IMR-90 (cell line): Measurements from ENCODE around the gene HMGN1. TPM values are rescaled to one million over a fixed set of nuclear protein-coding genes. Genes with fewer than 3 reads are reported as not detected.

Experiments
- ATAC-seq: fragments of 200-7000 bp; cut with Tn5 transposase; 2 replicates; pipeline ENCODE4 v1.9.1; 2020; ENCODE audit warnings: low read depth, mild to moderate bottlenecking, moderate library complexity
- BruUV-seq: library from RNA; stranded (reverse); fragments of 400-500 nt; replicated peaks from 2 replicates; lab custom pipeline; 2021; lab: Mats Ljungman, UMichigan
- CTCF ChIA-PET: fragments of 300-600 bp; formaldehyde crosslinking; extraction: SDS; loops from one replicate; lab custom pipeline; 2021; ENCODE audit warnings: antibody characterized with exemption; lab: Yijun Ruan, JAX
- POLR2A ChIA-PET: fragments of 300-600 bp; sonication (Branson Sonifier 250); formaldehyde crosslinking; loops from one replicate; lab custom pipeline; 2022; ENCODE audit warnings: antibody characterized with exemption; ENCODE audit not compliant: unreplicated experiment; lab: Charles Lee
- DNase-seq: peaks from one replicate; pipeline ENCODE4 v3.0.0; 2013
- H2AFZ ChIP-seq: replicated peaks from 2 replicates; pipeline ENCODE3; 2013; ENCODE audit warnings: low read length, mild to moderate bottlenecking; ENCODE audit not compliant: poor library complexity
- H2AK5ac ChIP-seq: 2 replicates; pipeline ENCODE4 v1.6.1; 2013; ENCODE audit warnings: low read depth, low read length, inconsistent platforms
- H2AK9ac ChIP-seq: replicated peaks from 2 replicates; pipeline ENCODE3; 2013; ENCODE audit warnings: mild to moderate bottlenecking, low read depth, low read length, moderate library complexity; ENCODE audit not compliant: poor library complexity
- H2BK120ac ChIP-seq: 2 replicates; pipeline ENCODE4 v1.6.1; 2013; ENCODE audit warnings: low read depth, low read length, inconsistent platforms
- H2BK15ac ChIP-seq: 3 replicates; pipeline ENCODE4 v1.6.1; 2013; ENCODE audit warnings: low read depth, low read length, inconsistent platforms
- H2BK20ac ChIP-seq: 2 replicates; pipeline ENCODE4 v1.6.1; 2013; ENCODE audit warnings: low read depth, mild to moderate bottlenecking, inconsistent platforms, low read length, moderate library complexity
- H2BK5ac ChIP-seq: 2 replicates; pipeline ENCODE4 v1.6.1; 2013; ENCODE audit warnings: mild to moderate bottlenecking, low read depth, low read length, inconsistent platforms; ENCODE audit not compliant: poor library complexity, severe bottlenecking
- H3K14ac ChIP-seq: replicated peaks from 2 replicates; pipeline ENCODE4 v1.6.1; 2013; ENCODE audit warnings: low read depth, low read length, inconsistent platforms
- H3K18ac ChIP-seq: 2 replicates; pipeline ENCODE4 v1.6.1; 2013; ENCODE audit warnings: low read depth, low read length, control low read depth
- H3K23ac ChIP-seq: 2 replicates; pipeline ENCODE4 v1.6.1; 2013; ENCODE audit warnings: low read depth, low read length, inconsistent platforms
- H3K27ac ChIP-seq: 2 replicates; pipeline ENCODE4 v1.5.1; 2013; ENCODE audit warnings: mild to moderate bottlenecking, control low read depth, low read length; ENCODE audit not compliant: insufficient read depth
- H3K27me3 ChIP-seq: 2 replicates; pipeline ENCODE4 v1.6.1; 2013; ENCODE audit warnings: low read length; ENCODE audit not compliant: control insufficient read depth, insufficient read depth
- H3K36me3 ChIP-seq: 2 replicates; pipeline ENCODE4 v1.6.1; 2013; ENCODE audit warnings: low read length, mixed read lengths; ENCODE audit not compliant: control insufficient read depth, insufficient read depth
- H3K4ac ChIP-seq: 2 replicates; pipeline ENCODE4 v1.6.1; 2013; ENCODE audit warnings: low read depth, low read length, inconsistent platforms
- H3K4me1 ChIP-seq: 2 replicates; pipeline ENCODE4 v1.6.1; 2013; ENCODE audit warnings: low read length, mixed read lengths; ENCODE audit not compliant: control insufficient read depth, insufficient read depth
- H3K4me2 ChIP-seq: 2 replicates; pipeline ENCODE4 v1.6.1; 2013; ENCODE audit warnings: low read depth, mild to moderate bottlenecking, control low read depth, low read length, moderate library complexity
- H3K4me3 ChIP-seq: 2 replicates; pipeline ENCODE4 v1.5.1; 2013; ENCODE audit warnings: low read depth, mild to moderate bottlenecking, control low read depth, low read length, moderate library complexity; ENCODE audit not compliant: insufficient read depth
- H3K56ac ChIP-seq: 2 replicates; pipeline ENCODE4 v1.6.1; 2013; ENCODE audit warnings: low read length, inconsistent platforms; ENCODE audit not compliant: insufficient read depth; ENCODE audit errors: extremely low read depth
- H3K79me1 ChIP-seq, 2 experiments: 2 replicates each; pipeline ENCODE4 v1.6.1; 2013; ENCODE audit warnings: low read length in 2 of 2, inconsistent platforms in 1 of 2, low read depth in 1 of 2
- H3K9ac ChIP-seq: 2 replicates; pipeline ENCODE4 v1.6.1; 2013; ENCODE audit warnings: low read depth, low read length, control low read depth
- H3K9me1 ChIP-seq: 2 replicates; pipeline ENCODE4 v1.6.1; 2013; ENCODE audit warnings: low read length, inconsistent platforms; ENCODE audit not compliant: insufficient read depth
- H3K9me3 ChIP-seq: 2 replicates; pipeline ENCODE4 v1.6.1; 2013; ENCODE audit warnings: low read length; ENCODE audit not compliant: control insufficient read depth, insufficient read depth
- H4K20me1 ChIP-seq: 2 replicates; pipeline ENCODE4 v1.6.1; 2013; ENCODE audit warnings: low read length, inconsistent platforms; ENCODE audit not compliant: insufficient read depth
- H4K5ac ChIP-seq: 2 replicates; pipeline ENCODE4 v1.6.1; 2013; ENCODE audit warnings: mild to moderate bottlenecking, low read depth, low read length, control low read depth
- H4K8ac ChIP-seq, 2 experiments: 2 replicates each; pipeline ENCODE4 v1.6.1; 2013; ENCODE audit warnings: low read depth in 2 of 2, low read length in 2 of 2, control low read depth in 1 of 2, inconsistent platforms in 1 of 2
- H4K91ac ChIP-seq: 2 replicates; pipeline ENCODE4 v1.6.1; 2013; ENCODE audit warnings: low read depth, low read length, inconsistent platforms; ENCODE audit not compliant: insufficient read depth
- MAZ ChIP-seq: IDR thresholded peaks from 2 replicates; pipeline ENCODE4 v1.6.1; 2012; ENCODE audit warnings: low read depth, mild to moderate bottlenecking, low read length, improper control_type of control experiment, moderate library complexity, borderline replicate concordance
- MXI1 ChIP-seq: IDR thresholded peaks from 2 replicates; pipeline ENCODE4 v1.6.1; 2012; ENCODE audit warnings: low read depth, mild to moderate bottlenecking, low read length, moderate library complexity, borderline replicate concordance
- POLR2A ChIP-seq: IDR thresholded peaks from 2 replicates; pipeline ENCODE4 v1.6.1; 2012; ENCODE audit warnings: mild to moderate bottlenecking, low read depth, low read length
- RFX5 ChIP-seq: IDR thresholded peaks from 2 replicates; pipeline ENCODE4 v1.8.0; 2012; ENCODE audit warnings: low read depth, mild to moderate bottlenecking, low read length, moderate library complexity
- SMC3 ChIP-seq: fragments of 150-350 bp; IDR thresholded peaks from 2 replicates; pipeline ENCODE4 v1.6.1; 2016; ENCODE audit warnings: low read depth, mild to moderate bottlenecking, antibody characterized with exemption, low read length, moderate library complexity
- WGBS, 2 experiments: methylation state at CpG; one replicate each; pipeline versions ENCODE4 v1.1.5 to v1.1.7; 2013; ENCODE audit warnings: missing lambda C conversion rate in 2 of 2; ENCODE audit not compliant: insufficient read length in 1 of 2; ENCODE audit errors: extremely low coverage in 2 of 2; 5-methylcytosine and 5-hydroxymethylcytosine counted together
- dilution Hi-C: fragments of 300-500 bp; cut with HindIII; formaldehyde crosslinking; loops from one replicate; pipeline ENCODE4 v1.14.3; 2018; ENCODE audit warnings: low sequenced_read_pairs; ENCODE audit not compliant: unreplicated experiment
- in situ Hi-C: fragments of 300-500 bp; cut with MboI; formaldehyde crosslinking; loops from 3 replicates; pipeline ENCODE4 v1.14.3; 2019; ENCODE audit warnings: low sequenced_read_pairs, inconsistent platforms, mixed read lengths
- intact Hi-C: fragments of 100-400 bp; cut with micrococcal nuclease; formaldehyde crosslinking; loops from 2 replicates; pipeline ENCODE4 v1.10.0; 2022
- polyA plus RNA-seq, 3 experiments: library from polyadenylated mRNA; depleted of rRNA; stranded (reverse); fragments of >200 nt; gene quantifications; 2 replicates each; pipeline ENCODE4 v1.2.3, GENCODE V29; 2012; ENCODE audit warnings: low replicate concordance in 1 of 3
- total RNA-seq: library from RNA; depleted of rRNA; stranded (reverse); fragments of >200 nt; gene quantifications from 2 replicates; pipeline ENCODE4 v1.2.3, GENCODE V29; 2012

HMGN1 gene
- total and polyA plus RNA-seq, 2 of the 4 experiments (the other 2 are of a cell fraction), result 55.2 to 155 TPM

DNA sequence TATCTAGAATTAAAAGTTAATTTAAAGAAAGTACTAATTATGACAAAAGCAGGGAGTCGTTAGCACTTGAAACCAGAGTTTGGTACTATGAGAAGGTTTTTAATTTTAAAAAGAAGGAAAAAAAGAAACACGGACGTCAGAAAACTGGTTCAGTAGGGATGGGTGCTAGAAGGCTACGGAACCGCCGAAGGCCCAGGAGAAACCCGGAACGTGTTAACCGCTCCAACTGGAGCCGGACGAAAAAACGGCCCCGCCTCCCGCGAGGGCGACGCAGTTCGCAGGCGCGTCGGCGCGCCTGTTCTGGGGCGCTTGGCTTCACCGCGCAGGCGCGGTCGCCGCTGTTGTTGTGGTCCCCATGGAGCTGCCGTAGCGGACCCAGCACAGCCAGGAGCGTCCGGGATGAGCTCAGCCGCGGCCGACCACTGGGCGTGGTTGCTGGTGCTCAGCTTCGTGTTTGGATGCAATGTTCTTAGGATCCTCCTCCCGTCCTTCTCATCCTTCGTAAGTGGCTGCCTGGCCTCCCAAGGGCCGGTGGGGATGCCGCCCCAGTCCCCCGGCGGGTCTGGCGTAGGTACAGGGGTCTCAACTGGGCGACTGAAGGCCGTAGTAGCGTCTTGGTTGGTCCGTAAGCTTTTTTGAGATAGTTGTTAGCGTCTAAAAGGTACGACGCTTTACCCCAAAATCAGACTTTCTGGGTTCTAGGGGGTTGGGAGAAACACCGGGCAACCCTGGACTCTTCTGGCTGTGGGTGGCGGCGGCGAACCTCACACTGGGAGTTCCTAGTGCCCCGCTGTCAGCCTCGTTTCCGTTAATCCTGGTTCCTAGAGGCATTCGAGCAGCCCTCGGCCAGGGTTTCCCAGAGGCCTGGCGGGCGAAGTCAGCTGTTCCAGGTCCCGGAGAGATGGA, 31.4 kb upstream of the HMGN1 start:
- H3K9me3 ChIP-seq, result no peaks in the 10 kb centered on the region
- ATAC-seq, result peak; percentile 99
- dilution Hi-C loops (no loop called here), in situ Hi-C loops (no loop called here), intact Hi-C loops (loop anchor here (1.0 to 10.0 kb wide), 2 partner anchors 32 to 875 kb away; no protein-coding TSS in a partner anchor)
- H2AK5ac ChIP-seq, result no peak overlapping the region
- no peaks in the 10 kb centered on the region for H3K27me3 ChIP-seq
- H3K4me1 ChIP-seq, result peaks cover 4% of the 10 kb centered on the region; the same call in 1 of the 2 replicates
- H2AFZ ChIP-seq, result peak overlapping the region; percentile 93
- no peaks in the 10 kb centered on the region for H4K20me1 ChIP-seq
- H4K8ac ChIP-seq, result peak overlapping the region; percentile 70 to 93
- H2AK9ac ChIP-seq, result peak overlapping the region; percentile 21
- peak overlapping the region; percentile 44; the same call in 1 of the 2 replicates for H3K18ac ChIP-seq
- 0 out of 3 replicates have a peak overlapping the region, but pooled peaks have one; percentile 23 for H2BK15ac ChIP-seq
- peaks cover 10 to 26% of the 10 kb centered on the region in 2 experiments for H3K79me1 ChIP-seq
- CTCF ChIA-PET, result no interaction called here
- H2BK120ac ChIP-seq, result peak overlapping the region; percentile 32
- H3K9me1 ChIP-seq, result peaks cover 10% of the 10 kb centered on the region
- H4K91ac ChIP-seq, result peak overlapping the region; percentile 70
- H3K4ac ChIP-seq, result peak overlapping the region; percentile 79
- peak overlapping the region; percentile 72 for H3K27ac ChIP-seq
- peak overlapping the region; percentile 76; the same call in 1 of the 2 replicates for H3K23ac ChIP-seq
- no TSS peak for BruUV-seq
- POLR2A ChIA-PET, result no interaction called here
- peak; percentile 96 for DNase-seq
- H3K36me3 ChIP-seq, result no peaks in the 10 kb centered on the region; the same call in 1 of the 2 replicates
- peak overlapping the region; percentile 92 for H3K14ac ChIP-seq
- peak overlapping the region; percentile 77 for H2BK5ac ChIP-seq
- 0% methylated on average over 22 of the region's 65 CpGs; no CpG with 5 or more reads in 1 of the 2 experiments for WGBS, 2 experiments
- H4K5ac ChIP-seq, result peak overlapping the region; percentile 57
- peak overlapping the region; percentile 83 for H3K56ac ChIP-seq
- peak overlapping the region; percentile 83 for H3K9ac ChIP-seq
- TF ChIP-seq MXI1 (peak; percentile 68; the same call in 1 of the 2 replicates), SMC3 (no peak), MAZ (peak; percentile 26; the same call in 1 of the 2 replicates), POLR2A (peak; percentile 92), RFX5 (no peak)
- peak overlapping the region; percentile 71 for H3K4me3 ChIP-seq
- H3K4me2 ChIP-seq, result peak overlapping the region; percentile 96
- H2BK20ac ChIP-seq, result no peak overlapping the region
